H9 (cell line): ENCODE data around the gene NEK7. TPM values are rescaled to one million over a fixed set of nuclear protein-coding genes. Genes with fewer than 3 reads are reported as not detected.

Experiments used
- DNase-seq: peaks from one replicate; pipeline ENCODE4 v3.0.0-alpha.2; 2017
- H2AFZ ChIP-seq: one replicate; pipeline ENCODE4 v1.6.1; 2013; ENCODE audit warnings: mild to moderate bottlenecking, low read length, control low read depth, moderate library complexity
- H2AK5ac ChIP-seq: 2 replicates; pipeline ENCODE4 v1.6.1; 2013; ENCODE audit warnings: low read length, control low read depth, mixed read lengths; ENCODE audit not compliant: insufficient read length
- H2BK120ac ChIP-seq: one replicate; pipeline ENCODE4 v1.6.1; 2013; ENCODE audit warnings: low read depth, mild to moderate bottlenecking, low read length, control low read depth, inconsistent platforms; ENCODE audit not compliant: poor library complexity, severe bottlenecking
- H2BK12ac ChIP-seq: 2 replicates; pipeline ENCODE4 v1.6.1; 2013; ENCODE audit warnings: low read length, control low read depth, mixed read lengths, low read depth; ENCODE audit not compliant: insufficient read length
- H2BK15ac ChIP-seq: 2 replicates; pipeline ENCODE4 v1.6.1; 2013; ENCODE audit warnings: low read depth, low read length, control low read depth
- H2BK20ac ChIP-seq: one replicate; pipeline ENCODE4 v1.6.1; 2013; ENCODE audit warnings: low read depth, mild to moderate bottlenecking, low read length, control low read depth, inconsistent platforms; ENCODE audit not compliant: poor library complexity, severe bottlenecking
- H2BK5ac ChIP-seq: 2 replicates; pipeline ENCODE4 v1.6.1; 2013; ENCODE audit warnings: low read length, control low read depth, mixed read lengths; ENCODE audit not compliant: insufficient read length
- H3K14ac ChIP-seq: 2 replicates; pipeline ENCODE4 v1.6.1; 2013; ENCODE audit warnings: low read length, control low read depth; ENCODE audit not compliant: insufficient read depth
- H3K18ac ChIP-seq: 2 replicates; pipeline ENCODE4 v1.6.1; 2013; ENCODE audit warnings: low read depth, mild to moderate bottlenecking, mixed read lengths, low read length, control low read depth; ENCODE audit not compliant: insufficient read length
- H3K23ac ChIP-seq: 2 replicates; pipeline ENCODE4 v1.6.1; 2013; ENCODE audit warnings: low read length, control low read depth, mixed read lengths, low read depth; ENCODE audit not compliant: insufficient read length
- H3K23me2 ChIP-seq: 2 replicates; pipeline ENCODE4 v1.6.1; 2013; ENCODE audit warnings: low read depth, mild to moderate bottlenecking, mixed read lengths, low read length, control low read depth; ENCODE audit not compliant: insufficient read length, poor library complexity, severe bottlenecking
- H3K27ac ChIP-seq: 2 replicates; pipeline ENCODE4 v1.5.1; 2013; ENCODE audit warnings: low read length, control low read depth, mixed read lengths, low read depth; ENCODE audit not compliant: insufficient read length
- H3K27me3 ChIP-seq: 2 replicates; pipeline ENCODE4 v1.6.1; 2013; ENCODE audit warnings: low read length, control low read depth, inconsistent platforms; ENCODE audit not compliant: insufficient read depth
- H3K4ac ChIP-seq: 2 replicates; pipeline ENCODE4 v1.6.1; 2013; ENCODE audit warnings: low read depth, mild to moderate bottlenecking, control low read depth, inconsistent platforms, low read length, moderate library complexity
- H3K4me1 ChIP-seq: 2 replicates; pipeline ENCODE4 v1.6.1; 2013; ENCODE audit warnings: low read length, control low read depth, inconsistent platforms; ENCODE audit not compliant: insufficient read depth
- H3K4me2 ChIP-seq: 2 replicates; pipeline ENCODE4 v1.6.1; 2013; ENCODE audit warnings: low read length, control low read depth, mixed read lengths; ENCODE audit not compliant: insufficient read length, insufficient read depth
- H3K56ac ChIP-seq: 2 replicates; pipeline ENCODE4 v1.6.1; 2013; ENCODE audit warnings: low read depth, mild to moderate bottlenecking, mixed read lengths, low read length, control low read depth; ENCODE audit not compliant: insufficient read length
- H3K79me1 ChIP-seq: 2 replicates; pipeline ENCODE4 v1.6.1; 2013; ENCODE audit warnings: low read depth, mild to moderate bottlenecking, moderate library complexity, low read length, control low read depth, inconsistent platforms; ENCODE audit not compliant: insufficient read depth, poor library complexity, severe bottlenecking
- H3K79me2 ChIP-seq: 2 replicates; pipeline ENCODE4 v1.6.1; 2013; ENCODE audit warnings: low read length, control low read depth, inconsistent platforms; ENCODE audit not compliant: insufficient read depth
- H3K9ac ChIP-seq: 2 replicates; pipeline ENCODE4 v1.6.1; 2013; ENCODE audit warnings: low read length, control low read depth, mixed read lengths; ENCODE audit not compliant: insufficient read length; ENCODE audit errors: extremely low read depth
- H3K9me3 ChIP-seq: one replicate; pipeline ENCODE4 v1.6.1; 2013; ENCODE audit warnings: low read depth, low read length, inconsistent platforms; ENCODE audit not compliant: control insufficient read depth
- H3T11ph ChIP-seq: one replicate; pipeline ENCODE4 v1.6.1; 2013; ENCODE audit warnings: mild to moderate bottlenecking, low read length, control low read depth, inconsistent platforms
- H4K20me1 ChIP-seq: one replicate; pipeline ENCODE4 v1.6.1; 2013; ENCODE audit not compliant: control insufficient read depth, insufficient read length, insufficient read depth
- H4K5ac ChIP-seq: 2 replicates; pipeline ENCODE4 v1.6.1; 2013; ENCODE audit warnings: low read depth, mild to moderate bottlenecking, mixed read lengths, low read length, control low read depth; ENCODE audit not compliant: insufficient read length
- H4K8ac ChIP-seq: replicated peaks from 2 replicates; pipeline ENCODE4 v1.6.1; 2013; ENCODE audit warnings: low read length, control low read depth, mixed read lengths, low read depth; ENCODE audit not compliant: insufficient read length
- H4K91ac ChIP-seq: 2 replicates; pipeline ENCODE4 v1.6.1; 2013; ENCODE audit warnings: low read depth, mild to moderate bottlenecking, moderate library complexity, mixed read lengths, low read length, control low read depth; ENCODE audit not compliant: insufficient read length
- H3K27ac Mint-ChIP-seq, 3 experiments: 2 replicates in 2 of 3; 3 replicates in 1 of 3; pipeline ENCODE4 v1.8.0; 2020 to 2021; ENCODE audit warnings: mixed read lengths in 3 of 3, mild to moderate bottlenecking in 1 of 3, moderate library complexity in 1 of 3
- H3K27me3 Mint-ChIP-seq: 2 replicates; pipeline ENCODE4 v1.8.0; 2021; ENCODE audit warnings: low read depth, mild to moderate bottlenecking, moderate library complexity, mixed read lengths
- H3K36me3 Mint-ChIP-seq, 3 experiments: 2 replicates in 2 of 3; 3 replicates in 1 of 3; pipeline ENCODE4 v1.8.0; 2020 to 2021; ENCODE audit warnings: low read depth in 3 of 3, mixed read lengths in 3 of 3; ENCODE audit not compliant: insufficient read depth in 1 of 3
- H3K4me1 Mint-ChIP-seq, 2 experiments: 2 replicates each; pipeline ENCODE4 v1.8.0; 2020; ENCODE audit warnings: mixed read lengths in 2 of 2
- H3K4me3 Mint-ChIP-seq, 2 experiments: 2 replicates in 1 of 2; 3 replicates in 1 of 2; pipeline ENCODE4 v1.8.0; 2020 to 2021; ENCODE audit warnings: mild to moderate bottlenecking in 2 of 2, mixed read lengths in 2 of 2, moderate library complexity in 1 of 2
- H3K9me3 Mint-ChIP-seq, 2 experiments: 2 replicates in 1 of 2; 3 replicates in 1 of 2; pipeline ENCODE4 v1.8.0; 2020; ENCODE audit warnings: mild to moderate bottlenecking in 2 of 2, mixed read lengths in 2 of 2, moderate library complexity in 1 of 2
- CTCF ChIP-seq: fragments of 200-600 bp; sonication (generic); conservative IDR thresholded peaks from 3 replicates; pipeline ENCODE4 v1.8.0; 2021; ENCODE audit warnings: antibody characterized with exemption, mild to moderate bottlenecking
- WGBS: extraction: QIAGEN DNeasy Blood & Tissue Kit; methylation state at CpG from one replicate; pipeline ENCODE4 v1.1.7; 2013; ENCODE audit warnings: missing lambda C conversion rate, low lambda C conversion rate, mixed read lengths; ENCODE audit not compliant: insufficient read length; ENCODE audit errors: extremely low coverage; 5-methylcytosine and 5-hydroxymethylcytosine counted together
- total RNA-seq: library from RNA; stranded (reverse); gene quantifications from 2 replicates; pipeline ENCODE4 v1.2.1, GENCODE V29; 2021

The NEK7 gene
- total RNA-seq, 1 experiment from 2014 or later: 9.6 TPM

GRCh38 chr1:198340139-198340538 is 183.3 kb downstream of the NEK7 start:
- no peaks in the 10 kb centered on the region; a peak in 1 of 7 replicates for H3K36me3 Mint-ChIP-seq
- Histone ChIP-seq H2BK120ac (no peak overlapping the region), H3K9me3 (no peaks in the 10 kb centered on the region), H3K9ac (no peak overlapping the region), H4K91ac (no peak overlapping the region), H2BK5ac (no peak overlapping the region), H3K23ac (no peak overlapping the region), H2BK20ac (no peak overlapping the region), H3K14ac (no peak overlapping the region), H3K79me2 (no peaks in the 10 kb centered on the region), H4K8ac (no peak overlapping the region), H3K27ac (no peak overlapping the region), H3K23me2 (no peaks in the 10 kb centered on the region), H4K5ac (no peak overlapping the region), H2BK15ac (no peak overlapping the region), H3K18ac (no peak overlapping the region), H2BK12ac (no peak overlapping the region), H3K56ac (no peak overlapping the region), H2AFZ (no peak overlapping the region), H3K4me2 (no peak overlapping the region), H3K27me3 (no peaks in the 10 kb centered on the region), H3K4me1 (no peaks in the 10 kb centered on the region), H3T11ph (no peak overlapping the region), H3K4ac (no peak overlapping the region), H4K20me1 (no peaks in the 10 kb centered on the region), H3K79me1 (no peaks in the 10 kb centered on the region), H2AK5ac (no peak overlapping the region)
- H3K27me3 Mint-ChIP-seq: no peaks in the 10 kb centered on the region; the same call in 1 of the 2 replicates
- no peak overlapping the region for H3K27ac Mint-ChIP-seq
- WGBS: no CpG with 5 or more reads among the region's 1 CpG
- no peak overlapping the region for H3K4me3 Mint-ChIP-seq
- H3K4me1 Mint-ChIP-seq: peaks cover 8% of the 10 kb centered on the region in 2 experiments
- H3K9me3 Mint-ChIP-seq: peaks cover 1 to 5% of the 10 kb centered on the region in 2 experiments; a peak in 4 of 5 replicates
- DNase-seq: no peak
- no peak for TF ChIP-seq CTCF
